Cardiac fibroblast (primary cell): Measurements from ENCODE around the gene C13orf46.
A peak's percentile ranks its signal among the peaks of the same experiment; 100 is the strongest.

Source experiments
- DNase-seq, 2 donors: peaks; one replicate each; pipeline versions ENCODE4 v3.0.0 to v3.0.0-alpha.2; 2010; ENCODE audit warnings: low read depth in 2 of 2
- H3K4me3 ChIP-seq, 2 donors: replicated peaks in 1 of 2; 1 replicate in 1 of 2; 2 replicates in 1 of 2; pipeline ENCODE4 v1.5.1; 2011; ENCODE audit warnings: low read depth in 2 of 2, low read length in 2 of 2, mild to moderate bottlenecking in 2 of 2, moderate library complexity in 1 of 2
- CTCF ChIP-seq: IDR thresholded peaks from one replicate; pipeline ENCODE4 v1.5.1; 2011; ENCODE audit warnings: low read depth, mild to moderate bottlenecking, low read length, inconsistent platforms

C13orf46 gene

GRCh38 chr13:114015111-114015968, 41.5 kb upstream of the C13orf46 start:
- no peak for TF ChIP-seq CTCF
- DNase-seq, result peak; percentile 38 to 94
- no peak overlapping the region for H3K4me3 ChIP-seq

GRCh38 chr13:114013952-114014629, 40.2 kb upstream of the C13orf46 start:
- DNase-seq, result no peak
- no peak overlapping the region for H3K4me3 ChIP-seq
- TF ChIP-seq CTCF, result no peak

- no peak for DNase-seq
- no peak for TF ChIP-seq CTCF
- H3K4me3 ChIP-seq, result no peak overlapping the region
Observed at GRCh38 chr13:114013336-114013735, 39.5 kb upstream of the C13orf46 start.

GRCh38 chr13:114012921-114013320, 39.0 kb upstream of the C13orf46 start:
- TF ChIP-seq CTCF, result no peak
- no peak overlapping the region for H3K4me3 ChIP-seq
- DNase-seq, result no peak

- TF ChIP-seq CTCF, result no peak
- DNase-seq, result no peak
Observed at GRCh38 chr13:114012141-114012540, 38.3 kb upstream of the C13orf46 start.

GRCh38 chr13:114011226-114011625, 37.4 kb upstream of the C13orf46 start:
- TF ChIP-seq CTCF, result no peak
- no peak overlapping the region for H3K4me3 ChIP-seq
- DNase-seq, result no peak

More at GRCh38 chr13:114012141-114012540, 38.3 kb upstream of the C13orf46 start:
- no peak overlapping the region for H3K4me3 ChIP-seq
